Body of pancreas (tissue), 4 donors: ENCODE measurements around the gene SGMS1. TPM values are rescaled to one million over a fixed set of nuclear protein-coding genes. Genes with fewer than 3 reads are reported as not detected.

Experiments used
- ATAC-seq: fragments of 150-250 bp; one replicate; pipeline ENCODE4 v1.9.1; 2016
- DNase-seq, 4 donors: peaks; one replicate each; pipeline ENCODE4 v3.0.0-alpha.2; 2019
- H3K27ac ChIP-seq, 4 donors: fragments of 200-600 bp; sonication (generic); 1 replicate in 3 of 4; 2 replicates in 1 of 4; pipeline versions ENCODE4 v1.5.1 to v1.6.1; 2016 to 2019; ENCODE audit warnings: mild to moderate bottlenecking in 1 of 4, mixed read lengths in 1 of 4, moderate library complexity in 1 of 4
- H3K27me3 ChIP-seq, 2 donors: fragments of 200-600 bp; sonication (generic); one replicate each; pipeline ENCODE4 v1.6.0; 2016; ENCODE audit warnings: mild to moderate bottlenecking in 1 of 2
- H3K36me3 ChIP-seq, 2 donors: fragments of 200-600 bp; sonication (generic); replicated peaks in 1 of 2; 2 replicates each; pipeline ENCODE4 v1.5.1; 2016; ENCODE audit warnings: low read depth in 2 of 2; ENCODE audit not compliant: insufficient read depth in 1 of 2
- H3K4me1 ChIP-seq: fragments of 200-600 bp; sonication (generic); one replicate; pipeline ENCODE4 v1.6.0; 2016
- H3K4me3 ChIP-seq, 2 donors: fragments of 200-600 bp; sonication (generic); 1 replicate in 1 of 2; 2 replicates in 1 of 2; pipeline ENCODE4 v1.5.1; 2016 to 2019
- H3K9me3 ChIP-seq, 3 donors: fragments of 200-600 bp; sonication (generic); 1 replicate in 2 of 3; 2 replicates in 1 of 3; pipeline ENCODE4 v1.5.1; 2016
- POLR2A ChIP-seq, 3 donors: fragments of 450-650 bp; IDR thresholded peaks; one replicate each; pipeline ENCODE4 v1.6.1; 2016; ENCODE audit warnings: antibody characterized with exemption in 3 of 3, mild to moderate bottlenecking in 2 of 3
- WGBS, 2 donors: methylation state at CpG; one replicate each; pipeline ENCODE4 v1.1.5; 2017; 5-methylcytosine and 5-hydroxymethylcytosine counted together
- intact Hi-C: fragments of 100-400 bp; cut with DNase I; formaldehyde crosslinking; loops from one replicate; pipeline ENCODE4 v1.15.1; 2023
- total RNA-seq, 2 donors: library from RNA; depleted of rRNA; stranded (reverse); fragments of >200 nt; gene quantifications; one replicate each; pipeline ENCODE4 v1.1.0, GENCODE V29; 2016
- TF ChIP-seq, protein P1 (sequence below), 7 experiments: fragments of 450-650 bp in 4 of 7; fragments of 200-600 bp in 3 of 7; sonication (generic) in 3 of 7; IDR thresholded peaks; one replicate each; pipeline ENCODE4 v1.5.1; 2016 to 2019; ENCODE audit warnings: antibody characterized with exemption in 7 of 7

The SGMS1 gene
- total RNA-seq, 2 donors from 2014 or later: 46.2 to 68.9 TPM

DNA sequence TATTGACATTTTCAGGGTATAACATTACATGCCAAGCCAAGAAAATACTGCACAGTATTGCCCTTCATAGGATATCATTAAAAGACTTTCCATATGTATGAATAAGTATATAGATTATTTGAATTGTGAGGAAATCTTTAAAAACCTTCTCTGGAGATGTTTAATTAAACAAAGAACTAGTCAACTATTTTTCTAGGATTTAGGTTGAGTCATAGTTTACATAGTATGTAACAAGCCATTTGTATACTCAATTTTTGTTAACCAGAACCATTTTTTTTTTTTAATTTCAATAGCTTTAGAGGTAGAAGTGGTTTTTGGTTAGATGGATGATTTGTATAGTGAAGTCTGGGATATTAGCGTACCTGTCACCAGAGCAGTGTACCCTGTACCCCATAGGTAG, 221.3 kb downstream of the SGMS1 start:
- intact Hi-C loops: no loop called here
- H3K4me1 ChIP-seq: peaks cover 4% of the 10 kb centered on the region
- no peak for DNase-seq
- no peaks in the 10 kb centered on the region for H3K9me3 ChIP-seq
- H3K36me3 ChIP-seq: no peaks in the 10 kb centered on the region
- H3K27me3 ChIP-seq: no peaks in the 10 kb centered on the region
- TF ChIP-seq, protein P1, sequence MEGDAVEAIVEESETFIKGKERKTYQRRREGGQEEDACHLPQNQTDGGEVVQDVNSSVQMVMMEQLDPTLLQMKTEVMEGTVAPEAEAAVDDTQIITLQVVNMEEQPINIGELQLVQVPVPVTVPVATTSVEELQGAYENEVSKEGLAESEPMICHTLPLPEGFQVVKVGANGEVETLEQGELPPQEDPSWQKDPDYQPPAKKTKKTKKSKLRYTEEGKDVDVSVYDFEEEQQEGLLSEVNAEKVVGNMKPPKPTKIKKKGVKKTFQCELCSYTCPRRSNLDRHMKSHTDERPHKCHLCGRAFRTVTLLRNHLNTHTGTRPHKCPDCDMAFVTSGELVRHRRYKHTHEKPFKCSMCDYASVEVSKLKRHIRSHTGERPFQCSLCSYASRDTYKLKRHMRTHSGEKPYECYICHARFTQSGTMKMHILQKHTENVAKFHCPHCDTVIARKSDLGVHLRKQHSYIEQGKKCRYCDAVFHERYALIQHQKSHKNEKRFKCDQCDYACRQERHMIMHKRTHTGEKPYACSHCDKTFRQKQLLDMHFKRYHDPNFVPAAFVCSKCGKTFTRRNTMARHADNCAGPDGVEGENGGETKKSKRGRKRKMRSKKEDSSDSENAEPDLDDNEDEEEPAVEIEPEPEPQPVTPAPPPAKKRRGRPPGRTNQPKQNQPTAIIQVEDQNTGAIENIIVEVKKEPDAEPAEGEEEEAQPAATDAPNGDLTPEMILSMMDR (IDR thresholded peaks at IDR 0.05): no peak
- no peak for TF ChIP-seq POLR2A (IDR thresholded peaks at IDR 0.05)
- no peak overlapping the region for H3K4me3 ChIP-seq
- ATAC-seq: no peak
- H3K27ac ChIP-seq: no peak overlapping the region
- 100% methylated on average over 1 of the region's 1 CpG for WGBS, 2 donors

DNA sequence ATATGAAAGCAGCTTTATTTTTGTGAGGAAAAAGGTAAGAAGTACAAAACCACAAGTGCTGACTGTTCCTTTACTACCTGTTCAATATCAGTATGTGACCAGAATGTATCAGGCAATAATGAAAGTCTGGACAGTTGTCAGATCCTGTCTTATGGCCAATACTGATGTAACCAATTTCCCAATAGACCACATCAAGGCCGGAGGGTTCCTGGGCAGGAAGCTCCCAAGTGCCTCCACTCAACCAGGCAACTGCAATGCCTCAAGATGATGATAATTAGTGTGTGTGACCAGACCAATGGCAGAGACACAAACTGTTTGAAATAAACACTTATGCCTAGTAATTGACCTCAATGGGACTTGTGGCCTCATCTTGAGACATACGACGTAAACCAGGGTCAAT, 223.1 kb downstream of the SGMS1 start:
- ATAC-seq: no peak

DNA sequence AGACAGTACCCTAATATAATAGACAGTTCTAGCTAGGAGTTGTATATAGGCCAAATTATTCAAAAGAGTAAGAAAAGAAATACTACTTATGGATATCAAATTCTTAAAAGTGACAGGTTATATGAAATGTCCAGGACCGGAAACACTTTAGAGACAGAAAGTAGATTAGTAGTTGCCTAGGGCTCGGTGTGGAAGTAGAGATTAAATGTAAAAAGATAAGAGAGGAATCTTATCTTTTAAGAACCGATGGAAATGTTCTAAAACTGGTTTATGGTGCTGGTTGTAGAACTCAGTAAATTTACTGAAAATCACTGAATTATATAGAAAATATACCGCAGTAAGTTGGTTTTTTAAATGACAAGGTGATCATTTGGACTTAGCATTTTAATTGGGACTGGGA, 224.9 kb downstream of the SGMS1 start:
- Histone ChIP-seq H3K9me3 (no peaks in the 10 kb centered on the region), H3K27me3 (no peaks in the 10 kb centered on the region), H3K36me3 (no peaks in the 10 kb centered on the region), H3K4me1 (peaks cover 27% of the 10 kb centered on the region), H3K27ac (no peak overlapping the region), H3K4me3 (no peak overlapping the region)
- no peak for TF ChIP-seq POLR2A (IDR thresholded peaks at IDR 0.05)
- TF ChIP-seq, protein P1 (IDR thresholded peaks at IDR 0.05): no peak
- no peak for ATAC-seq
- intact Hi-C loops: no loop called here
- no peak for DNase-seq
- WGBS, 2 donors: 35 to 44% methylated on average over 4 of the region's 4 CpGs

More for the DNA sequence above, 223.1 kb downstream of the SGMS1 start:
- Histone ChIP-seq H3K4me1 (peaks cover 14% of the 10 kb centered on the region), H3K27ac (no peak overlapping the region), H3K9me3 (no peaks in the 10 kb centered on the region), H3K27me3 (no peaks in the 10 kb centered on the region), H3K4me3 (no peak overlapping the region), H3K36me3 (no peaks in the 10 kb centered on the region)
- TF ChIP-seq, protein P1 (IDR thresholded peaks at IDR 0.05): no peak
- no peak for TF ChIP-seq POLR2A (IDR thresholded peaks at IDR 0.05)
- no peak for DNase-seq
- 85 to 91% methylated on average over 3 of the region's 3 CpGs for WGBS, 2 donors
- intact Hi-C loops: no loop called here

DNA sequence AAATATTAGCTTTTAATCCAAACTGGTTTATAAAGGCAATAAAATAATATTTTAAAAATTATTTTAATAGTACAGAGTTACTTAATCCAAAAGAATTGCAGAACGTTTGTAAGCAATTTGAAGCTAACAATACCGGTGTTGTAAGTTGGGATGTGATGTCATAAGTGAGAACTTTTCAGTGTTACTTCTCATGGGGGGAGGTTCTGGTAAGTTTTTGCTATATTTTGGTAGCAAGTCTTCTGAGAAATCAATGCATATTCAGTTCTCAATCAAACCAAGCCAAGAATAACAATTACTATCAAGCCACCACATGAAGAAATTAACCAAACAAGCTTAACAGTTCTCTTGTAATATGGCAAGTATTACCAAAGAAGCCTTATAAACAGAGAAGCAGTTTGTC, 225.4 kb downstream of the SGMS1 start:
- H3K27me3 ChIP-seq: no peaks in the 10 kb centered on the region
- no peak for ATAC-seq
- H3K9me3 ChIP-seq: no peaks in the 10 kb centered on the region
- H3K27ac ChIP-seq: no peak overlapping the region
- H3K4me1 ChIP-seq: peaks cover 31% of the 10 kb centered on the region
- TF ChIP-seq, protein P1 (IDR thresholded peaks at IDR 0.05): no peak
- TF ChIP-seq POLR2A (IDR thresholded peaks at IDR 0.05): no peak
- no peaks in the 10 kb centered on the region for H3K36me3 ChIP-seq
- H3K4me3 ChIP-seq: no peak overlapping the region
- WGBS, 2 donors: 50 to 55% methylated on average over 2 of the region's 2 CpGs
- intact Hi-C loops: no loop called here
- DNase-seq: no peak

DNA sequence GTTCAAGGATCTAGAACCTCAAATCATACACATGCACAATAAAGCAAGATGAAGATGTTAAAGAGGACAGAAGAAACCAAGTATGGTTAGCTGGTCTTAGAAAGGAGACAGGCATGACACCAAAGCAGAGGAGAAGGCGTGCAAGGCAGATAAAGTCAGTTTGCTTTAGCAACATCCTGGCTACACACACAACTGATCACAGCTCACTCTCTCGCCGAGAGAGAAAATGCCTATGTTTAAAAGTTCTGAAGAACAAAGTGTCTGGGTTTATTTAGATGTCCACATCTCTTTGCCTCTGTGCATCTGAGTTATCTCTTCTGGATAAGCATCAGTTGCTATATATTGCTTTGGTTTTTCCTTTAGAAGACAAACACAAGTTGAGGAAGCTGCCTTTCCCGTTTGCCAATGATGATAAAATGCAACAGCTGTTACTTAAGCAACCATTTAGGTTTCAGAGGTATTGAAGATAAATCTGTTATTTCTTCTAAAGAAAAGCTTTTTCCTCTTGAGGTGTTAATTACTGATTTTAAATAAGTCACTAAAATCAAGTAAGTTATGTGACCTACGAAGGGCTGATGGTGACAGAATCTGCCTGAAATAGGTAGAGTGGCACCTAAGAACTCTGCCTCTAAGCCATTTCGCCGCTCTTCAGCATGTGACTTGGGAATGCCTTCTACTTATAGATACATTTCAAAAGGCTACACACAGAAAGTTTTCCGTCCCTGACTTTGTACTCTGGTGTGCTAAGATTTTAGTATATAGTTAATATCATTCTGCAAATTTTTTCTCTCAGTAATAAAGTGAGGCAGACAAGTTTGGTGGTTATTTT, 226.2 kb downstream of the SGMS1 start:
- Histone ChIP-seq H3K36me3 (no peaks in the 10 kb centered on the region), H3K4me3 (no peak overlapping the region), H3K4me1 (peaks cover 32% of the 10 kb centered on the region), H3K27me3 (no peaks in the 10 kb centered on the region), H3K9me3 (no peaks in the 10 kb centered on the region), H3K27ac (no peak overlapping the region)
- ATAC-seq: no peak
- no peak for TF ChIP-seq POLR2A (IDR thresholded peaks at IDR 0.05)
- TF ChIP-seq, protein P1 (IDR thresholded peaks at IDR 0.05): no peak
- intact Hi-C loops: no loop called here
- 79 to 83% methylated on average over 8 of the region's 8 CpGs for WGBS, 2 donors
- DNase-seq: no peak
